K562 (cell line): Measurements from ENCODE around the gene LRMDA.

ENCODE experiments used
- CBX5 ChIP-seq: IDR thresholded peaks from 2 replicates; pipeline ENCODE4 v1.6.1; 2014; ENCODE audit warnings: low read depth, borderline replicate concordance
- ETV5 ChIP-seq: sonication (generic); formaldehyde crosslinking; IDR thresholded peaks from 2 replicates; pipeline ENCODE4 v1.4.0; 2020; ENCODE audit warnings: low read depth, mild to moderate bottlenecking, missing genetic modification reagents
- NR1H2 ChIP-seq: sonication (generic); formaldehyde crosslinking; IDR thresholded peaks from 2 replicates; pipeline ENCODE4 v1.4.0; 2020; ENCODE audit warnings: mild to moderate bottlenecking, missing genetic modification reagents
- NR3C1 ChIP-seq: sonication (generic); formaldehyde crosslinking; IDR thresholded peaks from 2 replicates; pipeline ENCODE4 v1.8.1; 2022; ENCODE audit warnings: missing genetic modification reagents
- NUFIP1 ChIP-seq: fragments of 450-650 bp; IDR thresholded peaks from 2 replicates; pipeline ENCODE4 v1.6.1; 2018; ENCODE audit not compliant: partially characterized antibody
- PCBP2 ChIP-seq: fragments of 200-400 bp; formaldehyde crosslinking; IDR thresholded peaks from 2 replicates; pipeline ENCODE4 v1.6.1; 2018; ENCODE audit warnings: low read length, low read depth, mild to moderate bottlenecking, moderate library complexity; ENCODE audit not compliant: poor library complexity, severe bottlenecking
- TCF7 ChIP-seq: sonication (generic); IDR thresholded peaks from 2 replicates; pipeline ENCODE4 v1.6.1; 2016; ENCODE audit warnings: antibody characterized with exemption, borderline replicate concordance
- USF2 ChIP-seq: sonication (generic); formaldehyde crosslinking; IDR thresholded peaks from 2 replicates; pipeline ENCODE4 v1.5.0; 2020; ENCODE audit warnings: missing genetic modification reagents
- ZKSCAN3 ChIP-seq: fragments of 250-450 bp; sonication (Bioruptor Pico); IDR thresholded peaks from 2 replicates; pipeline ENCODE4 v1.4.0; 2020
- ZNF507 ChIP-seq: conservative IDR thresholded peaks from 2 replicates; pipeline ENCODE4 v1.6.1; 2017; ENCODE audit warnings: missing genetic modification characterization, missing compliant biosample characterization

GRCh38 chr10:75508814-75509306 lies 77.4 kb downstream of the LRMDA start:
- TF ChIP-seq ETV5 (no peak), USF2 (CRISPR knock-in tag) (no peak), TCF7 (no peak), PCBP2 (no peak), ZNF507 (tag) (no peak), CBX5 (no peak), NR3C1 (no peak), ZKSCAN3 (no peak), NR1H2 (CRISPR knock-in tag) (no peak), NUFIP1 (no peak)
